WTC11 (cell line): Measurements from ENCODE around the gene PLXNC1. TPM values are rescaled to one million over a fixed set of nuclear protein-coding genes. Genes with fewer than 3 reads are reported as not detected.

Experiments used
- ATAC-seq: fragments of 200-7000 bp; cut with Tn5 transposase; 2 replicates; pipeline ENCODE4 v1.10.0; 2021; ENCODE audit warnings: mild to moderate bottlenecking, moderate library complexity
- CTCF ChIA-PET: fragments of 300-600 bp; sonication (Branson Sonifier 250); formaldehyde crosslinking; loops from one replicate; lab custom pipeline; 2021; ENCODE audit warnings: antibody characterized with exemption; lab: Charles Lee
- POLR2A ChIA-PET: fragments of 350-600 bp; sonication (Branson Sonifier 250); formaldehyde crosslinking; loops from one replicate; lab custom pipeline; 2021; ENCODE audit warnings: antibody characterized with exemption; lab: Charles Lee
- DNase-seq: peaks from one replicate; pipeline ENCODE4 v3.0.0; 2021; ENCODE audit warnings: low spot score
- H3K27ac Mint-ChIP-seq: 2 replicates; pipeline ENCODE4 v1.8.0; 2021; ENCODE audit warnings: mixed read lengths
- H3K27me3 Mint-ChIP-seq: 2 replicates; pipeline ENCODE4 v1.8.0; 2021; ENCODE audit warnings: low read depth, mild to moderate bottlenecking, moderate library complexity, mixed read lengths
- H3K36me3 Mint-ChIP-seq: 2 replicates; pipeline ENCODE4 v1.8.0; 2021; ENCODE audit warnings: mixed read lengths
- H3K4me1 Mint-ChIP-seq: 2 replicates; pipeline ENCODE4 v1.8.0; 2022; ENCODE audit warnings: mixed read lengths
- H3K4me3 Mint-ChIP-seq: 2 replicates; pipeline ENCODE4 v1.8.0; 2021; ENCODE audit warnings: mild to moderate bottlenecking, moderate library complexity, mixed read lengths
- H3K9me3 Mint-ChIP-seq: 2 replicates; pipeline ENCODE4 v1.8.0; 2021; ENCODE audit warnings: mixed read lengths
- CBFB ChIP-seq: sonication (generic); formaldehyde crosslinking; IDR thresholded peaks from 2 replicates; pipeline ENCODE4 v1.8.1; 2022; ENCODE audit warnings: mild to moderate bottlenecking, low read depth, missing genetic modification reagents
- CDX4 ChIP-seq: fragments of 250-450 bp; sonication (Bioruptor Pico); IDR thresholded peaks from 2 replicates; pipeline ENCODE4 v1.9.0; 2021; ENCODE audit warnings: moderate library complexity, mild to moderate bottlenecking, inconsistent platforms, borderline replicate concordance
- CREB1 ChIP-seq: sonication (generic); formaldehyde crosslinking; IDR thresholded peaks from 2 replicates; pipeline ENCODE4 v1.8.0; 2023; ENCODE audit warnings: mild to moderate bottlenecking, missing genetic modification reagents
- E2F4 ChIP-seq: sonication (generic); formaldehyde crosslinking; IDR thresholded peaks from 2 replicates; pipeline ENCODE4 v1.8.1; 2022; ENCODE audit warnings: low read depth, mild to moderate bottlenecking, moderate library complexity, missing genetic modification reagents, borderline replicate concordance
- EMX1 ChIP-seq: fragments of 250-450 bp; sonication (Bioruptor Pico); IDR thresholded peaks from 2 replicates; pipeline ENCODE4 v1.8.0; 2021; ENCODE audit warnings: mild to moderate bottlenecking
- ESRRA ChIP-seq: sonication (generic); formaldehyde crosslinking; IDR thresholded peaks from 2 replicates; pipeline ENCODE4 v1.8.1; 2022; ENCODE audit warnings: mild to moderate bottlenecking, missing genetic modification reagents, borderline replicate concordance
- FOXK1 ChIP-seq: sonication (generic); formaldehyde crosslinking; IDR thresholded peaks from 2 replicates; pipeline ENCODE4 v1.8.0; 2022; ENCODE audit warnings: mild to moderate bottlenecking, moderate library complexity, missing genetic modification reagents
- GABPB1 ChIP-seq: sonication (generic); formaldehyde crosslinking; IDR thresholded peaks from 2 replicates; pipeline ENCODE4 v1.8.1; 2023; ENCODE audit warnings: mild to moderate bottlenecking, missing genetic modification reagents
- HMGA2 ChIP-seq: fragments of 250-450 bp; sonication (Bioruptor Pico); IDR thresholded peaks from 2 replicates; pipeline ENCODE4 v1.4.0; 2021; ENCODE audit warnings: mild to moderate bottlenecking, moderate library complexity
- IRF2 ChIP-seq: sonication (generic); formaldehyde crosslinking; IDR thresholded peaks from 2 replicates; pipeline ENCODE4 v1.8.0; 2022; ENCODE audit warnings: low read depth, missing genetic modification reagents, borderline replicate concordance
- MAX ChIP-seq: sonication (generic); formaldehyde crosslinking; IDR thresholded peaks from 2 replicates; pipeline ENCODE4 v1.8.0; 2022; ENCODE audit warnings: mild to moderate bottlenecking, missing genetic modification reagents
- MYBL2 ChIP-seq: sonication (generic); formaldehyde crosslinking; IDR thresholded peaks from 2 replicates; pipeline ENCODE4 v1.8.1; 2023; ENCODE audit warnings: mild to moderate bottlenecking, moderate library complexity, missing genetic modification reagents
- NFE2L1 ChIP-seq: sonication (generic); formaldehyde crosslinking; IDR thresholded peaks from 2 replicates; pipeline ENCODE4 v1.8.1; 2023; ENCODE audit warnings: missing genetic modification reagents
- NR3C1 ChIP-seq: sonication (generic); formaldehyde crosslinking; conservative IDR thresholded peaks from 2 replicates; pipeline ENCODE4 v1.8.1; 2023; ENCODE audit warnings: low read depth, mild to moderate bottlenecking, missing genetic modification reagents
- OVOL2 ChIP-seq: fragments of 250-450 bp; sonication (Bioruptor Pico); IDR thresholded peaks from 2 replicates; pipeline ENCODE4 v1.9.0; 2021; ENCODE audit warnings: mild to moderate bottlenecking, borderline replicate concordance
- PREB ChIP-seq: sonication (generic); formaldehyde crosslinking; IDR thresholded peaks from 2 replicates; pipeline ENCODE4 v1.8.1; 2022; ENCODE audit warnings: mild to moderate bottlenecking, missing genetic modification reagents, moderate library complexity, borderline replicate concordance
- SMAD3 ChIP-seq: sonication (generic); formaldehyde crosslinking; IDR thresholded peaks from 2 replicates; pipeline ENCODE4 v1.8.0; 2022; ENCODE audit warnings: missing genetic modification reagents, mild to moderate bottlenecking, borderline replicate concordance
- SMAD4 ChIP-seq: sonication (generic); formaldehyde crosslinking; IDR thresholded peaks from 2 replicates; pipeline ENCODE4 v1.8.0; 2022; ENCODE audit warnings: mild to moderate bottlenecking, missing genetic modification reagents
- ZMAT4 ChIP-seq: fragments of 250-450 bp; sonication (Bioruptor Pico); IDR thresholded peaks from 2 replicates; pipeline ENCODE4 v1.9.0; 2021; ENCODE audit warnings: mild to moderate bottlenecking
- ZNF121 ChIP-seq: sonication (generic); formaldehyde crosslinking; IDR thresholded peaks from 2 replicates; pipeline ENCODE4 v1.8.0; 2023; ENCODE audit warnings: missing genetic modification reagents
- ZNF232 ChIP-seq: sonication (generic); formaldehyde crosslinking; IDR thresholded peaks from 2 replicates; pipeline ENCODE4 v1.8.0; 2022; ENCODE audit warnings: mild to moderate bottlenecking, missing genetic modification reagents
- ZNF317 ChIP-seq: sonication (generic); formaldehyde crosslinking; IDR thresholded peaks from 2 replicates; pipeline ENCODE4 v1.8.1; 2023; ENCODE audit warnings: low read depth, mild to moderate bottlenecking, moderate library complexity, missing genetic modification reagents, borderline replicate concordance
- ZNF416 ChIP-seq: fragments of 250-450 bp; sonication (Bioruptor Pico); IDR thresholded peaks from 2 replicates; pipeline ENCODE4 v1.9.0; 2021; ENCODE audit warnings: mild to moderate bottlenecking, inconsistent platforms
- ZNF532 ChIP-seq: fragments of 250-450 bp; sonication (Bioruptor Pico); IDR thresholded peaks from 2 replicates; pipeline ENCODE4 v1.9.0; 2021; ENCODE audit warnings: mild to moderate bottlenecking, borderline replicate concordance
- total RNA-seq: library from RNA; stranded (reverse); gene quantifications from 3 replicates; pipeline ENCODE4 v1.2.3, GENCODE V29; 2021
- TF ChIP-seq, protein P1 (sequence below): fragments of 250-450 bp; sonication (Bioruptor Pico); IDR thresholded peaks from 2 replicates; pipeline ENCODE4 v1.8.0; 2021; ENCODE audit warnings: mild to moderate bottlenecking
- TF ChIP-seq, protein P2 (sequence below): sonication (generic); formaldehyde crosslinking; IDR thresholded peaks from 2 replicates; pipeline ENCODE4 v1.8.1; 2022; ENCODE audit warnings: mild to moderate bottlenecking, moderate library complexity, missing genetic modification reagents
- TF ChIP-seq, protein P3 (sequence below): fragments of 200-600 bp; IDR thresholded peaks from 2 replicates; pipeline ENCODE4 v1.8.0; 2022; ENCODE audit warnings: antibody characterized with exemption

PLXNC1 gene
- total RNA-seq, 1 experiment from 2014 or later: 3.1 TPM

DNA sequence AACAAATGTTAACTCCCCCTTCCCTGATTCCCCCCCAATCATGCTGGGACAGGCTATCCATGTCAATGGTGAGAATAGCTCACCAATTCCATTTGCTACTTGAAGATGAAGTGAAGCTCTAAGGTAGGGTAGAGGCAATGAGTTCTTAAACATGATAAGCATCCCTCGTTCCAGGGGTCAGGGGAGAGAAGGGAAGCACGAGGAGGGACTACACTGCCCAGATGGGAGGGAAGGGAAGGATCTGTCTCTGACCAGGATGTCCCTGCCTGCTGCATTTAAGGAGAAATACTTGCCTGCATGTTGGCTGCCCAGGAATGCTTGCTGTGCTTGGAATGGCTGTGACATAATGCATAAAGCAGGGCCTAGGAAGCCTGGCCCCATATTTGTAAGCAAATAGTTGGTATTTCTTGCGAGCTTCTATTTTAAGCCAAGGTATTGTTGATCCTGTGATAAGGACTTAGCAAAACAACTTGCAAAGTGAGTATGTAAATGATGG lies 156.2 kb downstream of the PLXNC1 start:
- DNase-seq: peak; percentile 33
- H3K27me3 Mint-ChIP-seq: no peaks in the 10 kb centered on the region
- H3K4me3 Mint-ChIP-seq: peak overlapping the region; percentile 24; the same call in 1 of the 2 replicates
- POLR2A ChIA-PET: interaction anchor here (0.5 to 0.7 kb wide), 2 partner anchors 7 to 1231 kb away, joined by 3 read pairs; no protein-coding TSS in a partner anchor
- ATAC-seq: peak; percentile 97
- no peaks in the 10 kb centered on the region for H3K9me3 Mint-ChIP-seq
- peaks cover 36% of the 10 kb centered on the region for H3K4me1 Mint-ChIP-seq
- CTCF ChIA-PET: interaction anchor here (1.0 to 1.4 kb wide), 4 partner anchors 106 to 571 kb away, joined by 3 to 5 read pairs (median 4); no protein-coding TSS in a partner anchor
- peaks cover 35% of the 10 kb centered on the region for H3K36me3 Mint-ChIP-seq
- peak overlapping the region; percentile 86 for H3K27ac Mint-ChIP-seq
- TF ChIP-seq ZNF232 (CRISPR knock-in tag) (no peak), NFE2L1 (CRISPR knock-in tag) (peak; percentile 71; the same call in 1 of the 2 replicates), IRF2 (CRISPR knock-in tag) (no peak), FOXK1 (0 out of 2 replicates have a peak, but pooled peaks have one; percentile 27), GABPB1 (CRISPR knock-in tag) (no peak), CDX4 (CRISPR knock-in tag) (no peak), ZMAT4 (no peak), MAX (CRISPR knock-in tag) (no peak), CBFB (no peak), E2F4 (CRISPR knock-in tag) (no peak), HMGA2 (CRISPR knock-in tag) (no peak), ZNF121 (peak; percentile 71; the same call in 1 of the 2 replicates), NR3C1 (no peak), OVOL2 (no peak), SMAD3 (no peak), EMX1 (CRISPR knock-in tag) (no peak), ZNF532 (no peak), ESRRA (no peak), ZNF317 (CRISPR knock-in tag) (no peak), CREB1 (CRISPR knock-in tag) (no peak), ZNF416 (CRISPR knock-in tag) (0 out of 2 replicates have a peak, but pooled peaks have one; percentile 41), PREB (no peak), MYBL2 (CRISPR knock-in tag) (no peak), SMAD4 (CRISPR knock-in tag) (no peak)
- TF ChIP-seq, protein P1, sequence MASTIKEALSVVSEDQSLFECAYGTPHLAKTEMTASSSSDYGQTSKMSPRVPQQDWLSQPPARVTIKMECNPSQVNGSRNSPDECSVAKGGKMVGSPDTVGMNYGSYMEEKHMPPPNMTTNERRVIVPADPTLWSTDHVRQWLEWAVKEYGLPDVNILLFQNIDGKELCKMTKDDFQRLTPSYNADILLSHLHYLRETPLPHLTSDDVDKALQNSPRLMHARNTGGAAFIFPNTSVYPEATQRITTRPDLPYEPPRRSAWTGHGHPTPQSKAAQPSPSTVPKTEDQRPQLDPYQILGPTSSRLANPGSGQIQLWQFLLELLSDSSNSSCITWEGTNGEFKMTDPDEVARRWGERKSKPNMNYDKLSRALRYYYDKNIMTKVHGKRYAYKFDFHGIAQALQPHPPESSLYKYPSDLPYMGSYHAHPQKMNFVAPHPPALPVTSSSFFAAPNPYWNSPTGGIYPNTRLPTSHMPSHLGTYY (CRISPR knock-in tag): no peak
- TF ChIP-seq, protein P2, sequence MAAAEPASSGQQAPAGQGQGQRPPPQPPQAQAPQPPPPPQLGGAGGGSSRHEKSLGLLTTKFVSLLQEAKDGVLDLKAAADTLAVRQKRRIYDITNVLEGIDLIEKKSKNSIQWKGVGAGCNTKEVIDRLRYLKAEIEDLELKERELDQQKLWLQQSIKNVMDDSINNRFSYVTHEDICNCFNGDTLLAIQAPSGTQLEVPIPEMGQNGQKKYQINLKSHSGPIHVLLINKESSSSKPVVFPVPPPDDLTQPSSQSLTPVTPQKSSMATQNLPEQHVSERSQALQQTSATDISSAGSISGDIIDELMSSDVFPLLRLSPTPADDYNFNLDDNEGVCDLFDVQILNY: no peak
- TF ChIP-seq, protein P3, sequence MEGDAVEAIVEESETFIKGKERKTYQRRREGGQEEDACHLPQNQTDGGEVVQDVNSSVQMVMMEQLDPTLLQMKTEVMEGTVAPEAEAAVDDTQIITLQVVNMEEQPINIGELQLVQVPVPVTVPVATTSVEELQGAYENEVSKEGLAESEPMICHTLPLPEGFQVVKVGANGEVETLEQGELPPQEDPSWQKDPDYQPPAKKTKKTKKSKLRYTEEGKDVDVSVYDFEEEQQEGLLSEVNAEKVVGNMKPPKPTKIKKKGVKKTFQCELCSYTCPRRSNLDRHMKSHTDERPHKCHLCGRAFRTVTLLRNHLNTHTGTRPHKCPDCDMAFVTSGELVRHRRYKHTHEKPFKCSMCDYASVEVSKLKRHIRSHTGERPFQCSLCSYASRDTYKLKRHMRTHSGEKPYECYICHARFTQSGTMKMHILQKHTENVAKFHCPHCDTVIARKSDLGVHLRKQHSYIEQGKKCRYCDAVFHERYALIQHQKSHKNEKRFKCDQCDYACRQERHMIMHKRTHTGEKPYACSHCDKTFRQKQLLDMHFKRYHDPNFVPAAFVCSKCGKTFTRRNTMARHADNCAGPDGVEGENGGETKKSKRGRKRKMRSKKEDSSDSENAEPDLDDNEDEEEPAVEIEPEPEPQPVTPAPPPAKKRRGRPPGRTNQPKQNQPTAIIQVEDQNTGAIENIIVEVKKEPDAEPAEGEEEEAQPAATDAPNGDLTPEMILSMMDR: no peak
